ENCODE data around the gene DOC2A.

DOC2A gene

DNA sequence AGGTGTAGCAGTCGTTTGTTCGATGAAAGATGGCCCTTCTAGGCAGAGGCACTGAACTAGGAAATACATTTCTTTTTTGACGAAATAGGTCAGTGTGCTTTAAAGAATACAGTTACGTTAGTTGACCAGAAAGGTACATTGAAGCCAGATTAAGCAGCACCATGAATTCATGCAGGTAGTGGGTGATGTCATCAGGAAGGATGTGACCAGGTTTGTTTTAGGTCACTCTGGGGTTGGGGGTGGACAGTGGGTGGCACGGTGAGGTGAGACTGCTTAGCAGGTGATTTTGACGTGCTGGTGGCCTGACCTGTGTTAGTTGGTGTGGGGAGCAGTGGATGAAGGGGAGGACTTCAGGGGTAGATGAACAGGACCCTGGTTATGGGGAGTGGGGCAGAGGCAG, 11.2 kb downstream of the DOC2A start:
- no peak overlapping the region for H3K4me3 ChIP-seq (ENCODE audit: low read depth, low read length)
- no peaks in the 10 kb centered on the region for H3K27me3 ChIP-seq (replicated peaks)
- TF ChIP-seq, protein P1, sequence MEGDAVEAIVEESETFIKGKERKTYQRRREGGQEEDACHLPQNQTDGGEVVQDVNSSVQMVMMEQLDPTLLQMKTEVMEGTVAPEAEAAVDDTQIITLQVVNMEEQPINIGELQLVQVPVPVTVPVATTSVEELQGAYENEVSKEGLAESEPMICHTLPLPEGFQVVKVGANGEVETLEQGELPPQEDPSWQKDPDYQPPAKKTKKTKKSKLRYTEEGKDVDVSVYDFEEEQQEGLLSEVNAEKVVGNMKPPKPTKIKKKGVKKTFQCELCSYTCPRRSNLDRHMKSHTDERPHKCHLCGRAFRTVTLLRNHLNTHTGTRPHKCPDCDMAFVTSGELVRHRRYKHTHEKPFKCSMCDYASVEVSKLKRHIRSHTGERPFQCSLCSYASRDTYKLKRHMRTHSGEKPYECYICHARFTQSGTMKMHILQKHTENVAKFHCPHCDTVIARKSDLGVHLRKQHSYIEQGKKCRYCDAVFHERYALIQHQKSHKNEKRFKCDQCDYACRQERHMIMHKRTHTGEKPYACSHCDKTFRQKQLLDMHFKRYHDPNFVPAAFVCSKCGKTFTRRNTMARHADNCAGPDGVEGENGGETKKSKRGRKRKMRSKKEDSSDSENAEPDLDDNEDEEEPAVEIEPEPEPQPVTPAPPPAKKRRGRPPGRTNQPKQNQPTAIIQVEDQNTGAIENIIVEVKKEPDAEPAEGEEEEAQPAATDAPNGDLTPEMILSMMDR (IDR thresholded peaks at IDR 0.05; ENCODE audit: low read depth, low read length, missing control alignments), result no peak
- H3K36me3 ChIP-seq (replicated peaks), result no peaks in the 10 kb centered on the region
- in situ Hi-C loops (cut with HindIII; ENCODE audit: low pct_ligation_motif_present, low sequenced_read_pairs), result no loop called here
- DNase-seq, result no peak
- H3K27ac ChIP-seq, result no peak overlapping the region

DNA sequence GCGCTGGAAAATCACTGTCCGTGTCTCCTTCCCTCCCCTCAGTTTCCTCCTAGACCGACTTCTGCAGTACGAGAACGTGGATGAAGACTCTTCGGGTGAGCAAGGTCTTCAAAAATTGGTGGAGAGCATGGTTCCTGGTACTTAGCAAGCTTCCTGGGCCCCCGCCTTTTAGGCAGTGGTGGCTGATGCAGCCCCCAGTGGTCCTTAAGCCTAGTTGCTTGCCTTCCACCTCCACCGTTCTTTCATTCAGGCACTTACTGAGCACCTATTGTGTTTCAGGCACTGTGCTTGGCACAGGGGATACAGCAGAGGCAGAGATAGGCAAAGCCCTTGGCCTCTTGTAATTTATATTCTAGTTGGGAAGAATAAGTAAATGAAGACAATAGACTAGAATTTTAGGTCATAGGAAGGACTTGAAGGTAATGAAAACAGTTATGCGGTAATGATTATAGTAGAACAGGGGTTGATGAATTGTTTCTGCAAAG, 14.0 kb downstream of the DOC2A start:
- in situ Hi-C loops (cut with HindIII; ENCODE audit: low pct_ligation_motif_present, low sequenced_read_pairs), result no loop called here

DNA sequence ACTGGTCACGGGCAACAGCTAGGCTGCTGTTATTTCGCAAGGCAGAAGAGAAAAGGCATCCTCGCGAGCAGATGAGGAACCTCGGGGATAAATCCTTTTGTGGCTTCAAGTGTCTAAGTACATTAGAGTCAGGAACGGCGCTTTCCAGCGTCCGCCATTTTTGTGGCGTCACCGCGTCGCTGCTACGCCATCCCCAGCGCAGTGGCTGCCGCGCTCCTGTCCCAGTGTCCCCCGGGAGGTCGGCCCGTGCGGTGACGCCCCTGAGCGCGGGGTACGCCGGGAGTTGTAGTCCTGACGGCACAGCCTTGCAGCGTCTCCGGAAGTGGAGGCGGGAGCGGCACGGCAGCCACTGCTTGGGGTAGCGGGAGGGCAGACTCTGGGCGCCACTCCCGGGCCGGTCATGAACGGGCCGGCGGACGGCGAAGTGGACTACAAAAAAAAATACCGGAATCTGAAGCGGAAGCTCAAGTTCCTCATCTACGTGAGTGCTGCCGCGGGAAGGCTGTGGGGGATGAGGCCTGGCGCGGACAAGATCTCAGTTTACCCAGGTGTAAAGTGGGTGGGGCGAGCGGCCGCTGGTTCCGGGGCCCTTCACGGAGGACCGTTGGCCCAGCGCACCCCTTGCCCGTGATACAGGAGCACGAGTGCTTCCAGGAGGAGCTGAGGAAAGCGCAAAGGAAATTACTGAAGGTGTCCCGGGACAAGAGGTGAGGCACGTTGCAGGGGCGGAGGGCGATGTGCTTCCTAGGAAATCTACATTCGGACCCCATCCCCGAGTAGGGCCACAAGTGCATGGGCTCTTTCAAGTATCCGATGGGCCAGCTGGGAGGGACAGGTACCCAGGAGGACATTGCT, 14.7 kb downstream of the DOC2A start, which contains the start of gene INO80E:
Gene INO80E, plus strand, starts transcription at position 331 of the 855 bp plus-strand sequence. Its CDS starts 70 bp downstream, at position 401.
- in situ Hi-C loops (cut with HindIII; ENCODE audit: low pct_ligation_motif_present, low sequenced_read_pairs), result no loop called here
- H3K27me3 ChIP-seq (replicated peaks), result no peaks in the 10 kb centered on the region
- peak within 1 kb of the TSS; percentile 74 for H3K27ac ChIP-seq
- H3K4me3 ChIP-seq (ENCODE audit: low read depth, low read length), result peak within 1 kb of the TSS; percentile 97
- peak; percentile 90 for DNase-seq
- H3K36me3 ChIP-seq (replicated peaks), result peaks cover 22% of the 10 kb centered on the region
- TF ChIP-seq, protein P1 (IDR thresholded peaks at IDR 0.05; ENCODE audit: low read depth, low read length, missing control alignments), result no peak

More for the DNA sequence above, 14.0 kb downstream of the DOC2A start:
- DNase-seq, result no peak
- Histone ChIP-seq H3K36me3 (replicated peaks) (peaks cover 16% of the 10 kb centered on the region), H3K27me3 (replicated peaks) (no peaks in the 10 kb centered on the region), H3K27ac (no peak overlapping the region), H3K4me3 (ENCODE audit: low read depth, low read length) (peak overlapping the region; percentile 97)
- TF ChIP-seq, protein P1 (IDR thresholded peaks at IDR 0.05; ENCODE audit: low read depth, low read length, missing control alignments), result no peak

DNA sequence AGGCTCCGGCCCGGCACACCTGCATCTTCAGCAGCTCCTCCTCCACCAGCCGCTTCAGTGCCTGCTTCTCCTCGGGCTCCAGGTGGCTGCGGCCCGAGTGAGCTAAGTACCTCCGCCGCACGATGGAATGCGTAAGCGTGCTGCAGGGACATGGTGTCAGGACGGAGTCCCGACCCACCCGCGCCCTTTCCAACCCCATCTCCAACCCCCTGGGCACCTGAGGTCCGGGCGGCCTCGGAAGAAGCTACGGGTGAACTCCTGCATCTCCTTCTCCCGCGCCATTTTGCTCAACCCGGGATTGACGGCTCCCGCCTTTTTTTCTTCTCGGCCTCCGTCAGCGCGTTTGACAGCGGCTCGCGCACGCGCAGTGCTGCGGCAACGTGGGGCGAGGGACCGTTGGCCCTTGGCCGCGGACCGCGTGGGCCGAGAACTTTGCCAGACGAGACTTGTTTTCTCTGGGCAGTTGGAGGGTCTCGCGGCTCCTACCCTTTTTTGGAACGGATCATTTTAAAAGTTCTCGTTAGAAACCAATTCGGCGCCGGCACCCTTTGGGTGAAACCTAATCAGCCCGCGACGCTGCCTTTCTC, 15.4 kb downstream of the DOC2A start, which contains the start of gene HIRIP3:
Gene HIRIP3, minus strand, starts transcription at position 294 of the 587 bp plus-strand sequence. Its CDS starts 12 bp downstream, at position 282.
- H3K27ac ChIP-seq, result peak within 1 kb of the TSS; percentile 74
- in situ Hi-C loops (cut with HindIII; ENCODE audit: low pct_ligation_motif_present, low sequenced_read_pairs), result no loop called here
- peak within 1 kb of the TSS; percentile 97 for H3K4me3 ChIP-seq (ENCODE audit: low read depth, low read length)
- peaks cover 29% of the 10 kb centered on the region for H3K36me3 ChIP-seq (replicated peaks)
- TF ChIP-seq, protein P1 (IDR thresholded peaks at IDR 0.05; ENCODE audit: low read depth, low read length, missing control alignments), result no peak
- peak; percentile 60 for DNase-seq
- H3K27me3 ChIP-seq (replicated peaks), result no peaks in the 10 kb centered on the region

DNA sequence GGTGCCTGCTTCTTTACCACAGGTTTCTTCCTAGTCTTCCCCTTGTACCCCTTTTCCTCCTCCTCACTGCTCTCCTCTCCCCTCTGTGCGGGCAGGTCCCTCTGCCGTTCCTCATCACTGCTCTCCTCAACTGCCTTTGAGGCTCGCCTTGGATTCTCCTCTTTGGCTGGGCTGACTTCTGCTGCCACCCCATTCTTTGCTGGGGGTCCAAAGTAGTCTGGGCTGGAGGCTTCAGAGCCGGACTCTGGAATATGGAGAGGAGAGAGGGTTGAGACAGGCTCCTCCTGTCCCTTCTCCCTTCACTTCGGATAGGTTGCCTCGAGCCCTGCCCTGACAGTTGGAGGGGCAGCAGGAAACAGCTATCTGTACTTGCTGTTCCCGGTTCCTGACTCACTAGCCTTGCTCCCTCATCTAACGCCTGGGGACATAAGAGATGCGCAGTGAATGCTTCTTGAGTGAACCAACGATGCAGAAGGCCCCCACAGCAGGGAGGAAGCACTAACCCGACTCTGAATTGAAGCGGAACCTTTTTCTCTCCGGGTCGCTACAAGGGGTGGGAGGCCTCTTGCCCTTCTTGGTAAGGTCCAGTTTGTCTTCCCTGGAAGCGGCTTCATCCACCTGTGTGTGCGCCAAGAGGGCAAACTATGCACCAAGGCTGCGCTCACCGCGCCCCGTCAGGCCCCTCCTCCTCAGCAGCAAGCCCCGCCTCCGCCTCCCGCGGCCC, 16.1 kb downstream of the DOC2A start:
- Histone ChIP-seq H3K27ac (peak overlapping the region; percentile 74), H3K4me3 (ENCODE audit: low read depth, low read length) (peak overlapping the region; percentile 97), H3K27me3 (replicated peaks) (no peaks in the 10 kb centered on the region), H3K36me3 (replicated peaks) (peaks cover 35% of the 10 kb centered on the region)
- TF ChIP-seq, protein P1 (IDR thresholded peaks at IDR 0.05; ENCODE audit: low read depth, low read length, missing control alignments), result no peak
- in situ Hi-C loops (cut with HindIII; ENCODE audit: low pct_ligation_motif_present, low sequenced_read_pairs), result no loop called here
- peak; percentile 30 for DNase-seq
